Gastroesophageal sphincter (tissue), 3 donors: ENCODE measurements around the gene SRD5A2.

ENCODE experiments used
- EP300 ChIP-seq: sonication (generic); formaldehyde crosslinking; IDR thresholded peaks from one replicate; pipeline ENCODE4 v1.6.1; 2017; ENCODE audit warnings: antibody characterized with exemption, mild to moderate bottlenecking
- TF ChIP-seq, protein P1 (sequence below), 4 experiments: fragments of 200-600 bp in 2 of 4; fragments of 450-650 bp in 2 of 4; sonication (generic) in 1 of 4; IDR thresholded peaks; one replicate each; pipeline ENCODE4 v1.5.1; 2017 to 2019; ENCODE audit warnings: antibody characterized with exemption in 4 of 4, mild to moderate bottlenecking in 2 of 4, moderate library complexity in 2 of 4

- TF ChIP-seq, protein P1, sequence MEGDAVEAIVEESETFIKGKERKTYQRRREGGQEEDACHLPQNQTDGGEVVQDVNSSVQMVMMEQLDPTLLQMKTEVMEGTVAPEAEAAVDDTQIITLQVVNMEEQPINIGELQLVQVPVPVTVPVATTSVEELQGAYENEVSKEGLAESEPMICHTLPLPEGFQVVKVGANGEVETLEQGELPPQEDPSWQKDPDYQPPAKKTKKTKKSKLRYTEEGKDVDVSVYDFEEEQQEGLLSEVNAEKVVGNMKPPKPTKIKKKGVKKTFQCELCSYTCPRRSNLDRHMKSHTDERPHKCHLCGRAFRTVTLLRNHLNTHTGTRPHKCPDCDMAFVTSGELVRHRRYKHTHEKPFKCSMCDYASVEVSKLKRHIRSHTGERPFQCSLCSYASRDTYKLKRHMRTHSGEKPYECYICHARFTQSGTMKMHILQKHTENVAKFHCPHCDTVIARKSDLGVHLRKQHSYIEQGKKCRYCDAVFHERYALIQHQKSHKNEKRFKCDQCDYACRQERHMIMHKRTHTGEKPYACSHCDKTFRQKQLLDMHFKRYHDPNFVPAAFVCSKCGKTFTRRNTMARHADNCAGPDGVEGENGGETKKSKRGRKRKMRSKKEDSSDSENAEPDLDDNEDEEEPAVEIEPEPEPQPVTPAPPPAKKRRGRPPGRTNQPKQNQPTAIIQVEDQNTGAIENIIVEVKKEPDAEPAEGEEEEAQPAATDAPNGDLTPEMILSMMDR (IDR thresholded peaks at IDR 0.05), result no peak
- no peak for TF ChIP-seq EP300
Measured at GRCh38 chr2:31586230-31586629, 5.5 kb upstream of the SRD5A2 start.
